HS-5 (cell line): ENCODE data around the gene FAXDC2.
"Not testable (repeated sequence)": the region's sequence is repeated elsewhere in the genome, so short reads cannot be mapped to it uniquely, and the experiment has no call there.

Experiments
- DNase-seq: peaks from one replicate; pipeline ENCODE4 v3.0.0-alpha.2; 2012; ENCODE audit warnings: low read depth

Gene FAXDC2

DNA sequence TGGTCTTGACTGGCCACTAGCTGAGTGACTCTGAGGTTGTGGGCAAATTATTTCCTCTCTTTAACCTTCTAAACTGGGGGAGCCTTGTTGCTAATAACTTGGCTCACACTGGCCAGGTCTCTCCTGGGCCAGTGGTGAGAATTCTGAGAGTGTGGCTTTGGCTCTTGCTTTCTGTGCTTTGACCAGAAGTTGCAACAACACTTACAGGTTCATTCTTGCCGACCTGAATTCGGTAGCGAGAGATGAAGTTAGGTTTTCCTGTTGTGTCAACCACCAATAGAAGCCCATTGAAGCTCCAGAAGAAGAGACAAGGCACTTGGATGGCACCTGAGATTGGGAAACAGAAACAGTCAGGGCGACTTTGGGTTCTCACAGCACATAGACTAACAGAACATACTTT, 19.8 kb downstream of the FAXDC2 start:
- no peak for DNase-seq

DNA sequence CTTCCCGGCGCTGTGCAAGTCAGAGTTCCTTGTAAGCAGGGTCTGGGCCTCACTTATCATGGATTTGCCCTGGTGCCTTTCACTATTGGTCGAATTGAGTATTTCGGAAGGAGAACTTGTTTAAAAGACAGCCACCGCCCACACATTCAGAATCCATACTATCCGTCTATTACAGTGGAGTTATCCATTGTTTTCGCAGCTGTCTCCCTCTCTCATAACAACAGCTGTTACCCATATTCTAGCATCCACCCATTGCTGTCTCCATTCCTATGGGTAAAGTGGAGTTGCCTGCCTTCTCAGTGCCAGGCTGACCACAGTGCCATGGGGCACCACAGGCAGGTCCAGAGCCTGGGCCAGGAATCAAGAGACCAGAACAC, 20.2 kb downstream of the FAXDC2 start:
- no peak for DNase-seq

DNA sequence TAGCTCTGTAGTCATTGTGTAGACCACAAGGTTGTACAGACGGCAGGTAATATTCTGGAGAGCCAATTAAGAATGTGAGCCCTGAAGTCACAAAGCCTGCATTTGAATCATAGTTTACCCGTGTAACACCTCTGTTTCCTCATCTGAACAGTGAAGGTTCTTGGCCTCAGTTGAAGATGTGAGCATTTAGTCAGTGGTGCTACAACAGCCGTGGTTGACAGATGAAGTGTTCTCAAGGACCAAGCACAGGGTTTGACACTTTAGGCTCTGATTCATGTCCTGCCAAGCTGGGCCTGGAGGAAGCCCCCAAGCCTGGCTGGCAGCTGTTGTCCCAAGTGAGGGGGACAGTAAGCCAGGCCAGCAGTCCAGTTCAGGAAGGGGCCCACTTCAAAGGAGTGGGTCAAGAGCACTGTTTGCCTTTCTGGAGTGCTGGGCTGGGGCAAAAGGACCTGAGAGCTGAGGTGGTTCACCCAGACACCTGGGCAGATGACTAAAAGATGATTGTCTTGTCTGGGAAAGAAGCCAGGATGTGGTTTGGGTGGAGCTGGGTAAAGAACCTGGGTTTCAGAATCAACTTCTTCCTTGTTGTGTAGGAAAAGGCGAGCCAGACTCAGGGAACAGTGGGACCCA, 20.7 kb downstream of the FAXDC2 start:
- peak; percentile 37 for DNase-seq

DNA sequence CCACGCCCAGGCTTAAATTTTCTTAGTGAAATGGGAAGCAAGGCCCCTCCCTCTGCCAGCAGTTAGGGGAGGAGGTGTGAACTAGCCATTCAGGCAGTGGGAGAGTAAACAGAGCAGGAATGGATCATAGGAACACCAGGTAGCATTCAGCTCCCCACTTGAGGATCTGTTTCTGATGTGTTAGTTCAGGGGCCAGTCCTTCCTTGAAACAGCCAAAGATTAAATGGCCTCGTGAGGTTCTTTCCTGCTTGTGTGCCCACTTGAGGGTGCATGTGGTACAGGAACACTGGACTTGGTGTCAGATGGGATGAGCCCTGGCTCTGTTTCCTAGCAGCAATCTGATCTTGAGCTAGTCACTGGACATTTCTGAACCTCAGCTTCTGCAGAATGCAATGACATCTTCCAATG, 21.2 kb downstream of the FAXDC2 start:
- no peak for DNase-seq

GRCh38 chr5:154824070-154824469, 26.3 kb downstream of the FAXDC2 start:
- no peak for DNase-seq

- DNase-seq = no peak
These were observed 26.8 kb downstream of the FAXDC2 start for GRCh38 chr5:154823605-154824004.

DNA sequence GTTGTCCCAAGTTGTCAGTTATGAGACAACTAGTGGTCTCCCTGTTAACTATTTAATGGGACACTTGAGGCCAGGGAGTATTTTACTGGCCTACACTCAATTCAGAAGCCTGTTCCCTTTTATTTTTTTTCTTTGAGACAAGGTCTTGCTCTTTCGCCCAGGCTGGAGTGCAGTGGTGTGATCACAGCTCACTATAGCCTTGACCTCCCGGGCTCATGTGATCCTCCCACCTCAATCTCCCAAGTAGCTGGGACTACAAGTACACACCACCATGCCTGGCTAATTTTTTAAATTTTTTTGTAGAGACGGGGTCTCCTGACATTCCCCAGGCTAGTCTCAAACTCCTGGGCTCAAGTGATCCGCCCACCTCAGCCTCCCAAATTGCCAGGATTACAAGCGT, 27.5 kb downstream of the FAXDC2 start:
- not testable (repeated sequence) for DNase-seq

- no peak for DNase-seq
These were observed 30.0 kb downstream of the FAXDC2 start for GRCh38 chr5:154820383-154820782.

DNA sequence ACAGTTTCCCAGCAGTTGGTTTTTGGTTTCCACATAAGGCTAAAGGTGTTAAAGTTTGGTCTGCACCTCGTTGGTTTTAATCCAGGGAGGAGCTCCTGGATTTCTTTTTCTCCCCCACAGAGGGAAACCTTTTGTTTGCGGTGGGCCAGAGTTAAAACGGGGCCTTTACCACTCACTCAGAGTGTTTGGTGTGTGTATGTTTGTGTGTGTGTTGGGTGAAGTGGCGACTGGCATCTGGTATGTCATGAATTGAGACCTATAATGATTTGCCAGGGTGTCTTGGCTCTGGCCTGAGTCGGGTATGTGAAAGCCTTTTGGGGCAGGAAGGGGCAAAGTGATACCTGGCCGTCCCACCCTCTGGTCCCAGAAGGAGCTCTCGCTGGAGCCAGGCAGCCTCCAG, 30.9 kb downstream of the FAXDC2 start:
- DNase-seq = no peak

DNA sequence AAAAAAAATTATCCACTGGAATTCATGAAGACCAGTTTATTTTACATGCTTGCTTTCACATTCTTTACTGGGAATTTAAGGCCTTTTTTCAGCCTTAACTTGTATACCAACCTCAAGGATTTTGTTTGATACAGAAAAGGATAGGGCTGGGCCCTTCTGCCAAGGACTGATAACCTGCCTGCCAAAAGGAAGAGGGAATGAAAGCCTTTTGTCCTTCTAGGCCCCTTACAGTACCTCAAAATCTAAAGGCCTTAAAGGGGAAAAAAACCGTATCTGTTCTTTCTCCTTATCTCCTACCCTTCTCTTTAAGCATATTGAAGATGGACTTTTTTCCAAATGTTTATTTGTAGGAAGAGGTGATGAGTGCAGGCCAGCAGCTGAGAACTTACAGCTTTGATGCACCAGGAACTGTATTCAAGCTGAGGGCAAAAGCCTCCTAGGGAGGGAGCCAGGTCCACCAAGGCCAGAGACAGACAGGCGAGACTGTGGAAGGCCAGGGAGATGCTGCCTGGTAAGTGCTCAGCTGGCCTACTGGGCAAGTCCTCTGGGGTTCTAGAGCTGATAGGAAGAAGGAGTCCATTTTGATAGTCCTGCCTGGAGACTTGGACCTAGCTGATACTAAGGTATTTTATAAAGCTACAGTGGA, 31.8 kb downstream of the FAXDC2 start:
- DNase-seq = no peak

GRCh38 chr5:154817815-154818214, 32.6 kb downstream of the FAXDC2 start:
- DNase-seq = no peak

DNA sequence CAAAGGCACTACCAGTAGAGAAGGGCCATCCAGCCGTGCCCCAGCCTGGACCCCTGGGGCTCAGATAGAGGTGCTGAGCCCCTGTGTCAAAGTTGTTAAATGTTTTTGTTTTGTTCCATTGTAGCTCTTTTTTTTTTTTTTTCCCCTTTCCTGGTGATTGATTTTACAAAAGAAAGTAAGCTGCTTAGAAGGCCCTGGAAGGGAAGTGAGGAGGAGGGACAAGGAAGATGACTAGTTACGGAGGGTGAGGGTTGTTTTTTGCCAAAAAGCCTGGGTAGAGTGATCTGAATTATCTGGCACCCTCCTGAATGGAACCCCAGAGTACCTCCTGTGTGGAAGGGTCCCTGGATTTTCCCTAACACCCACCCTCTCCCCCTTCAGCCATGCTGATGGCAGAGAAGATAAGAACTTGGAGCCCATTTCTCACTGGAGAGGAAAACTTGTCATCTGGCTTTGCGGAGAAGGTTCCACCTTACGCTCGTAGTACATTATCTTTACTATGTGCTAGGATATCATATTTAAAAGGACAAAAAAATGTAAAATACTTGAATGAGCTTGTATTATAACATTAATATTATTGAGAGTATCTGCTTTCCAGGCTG, 33.4 kb downstream of the FAXDC2 start:
- no peak for DNase-seq

DNA sequence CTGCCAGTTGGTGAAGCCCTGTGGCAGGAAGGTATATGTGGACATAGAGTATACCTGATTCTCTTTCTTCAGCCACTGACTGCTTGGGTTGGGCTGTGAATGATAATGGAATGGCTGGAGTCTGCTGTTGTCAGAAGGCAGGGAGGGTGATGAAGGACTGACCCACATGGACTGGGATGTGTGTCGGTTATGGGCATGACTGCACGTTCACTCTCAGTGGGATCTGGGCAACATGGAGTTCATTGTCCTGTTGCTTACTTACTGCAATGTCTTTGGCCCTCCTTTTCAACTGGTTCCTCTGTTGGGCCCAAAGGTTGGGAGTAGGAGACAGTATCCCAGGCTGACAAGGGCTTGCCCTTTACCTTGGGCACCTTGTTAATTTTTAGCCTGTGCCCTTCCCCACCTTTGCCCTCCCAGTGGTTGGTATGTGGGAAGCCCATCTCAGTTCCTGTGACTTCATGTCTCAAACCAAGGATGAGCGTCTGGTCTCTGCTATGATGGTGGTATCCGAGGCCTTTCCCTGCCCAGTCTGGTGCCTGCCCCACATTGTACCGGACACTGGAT, 34.6 kb downstream of the FAXDC2 start:
- no peak for DNase-seq

DNA sequence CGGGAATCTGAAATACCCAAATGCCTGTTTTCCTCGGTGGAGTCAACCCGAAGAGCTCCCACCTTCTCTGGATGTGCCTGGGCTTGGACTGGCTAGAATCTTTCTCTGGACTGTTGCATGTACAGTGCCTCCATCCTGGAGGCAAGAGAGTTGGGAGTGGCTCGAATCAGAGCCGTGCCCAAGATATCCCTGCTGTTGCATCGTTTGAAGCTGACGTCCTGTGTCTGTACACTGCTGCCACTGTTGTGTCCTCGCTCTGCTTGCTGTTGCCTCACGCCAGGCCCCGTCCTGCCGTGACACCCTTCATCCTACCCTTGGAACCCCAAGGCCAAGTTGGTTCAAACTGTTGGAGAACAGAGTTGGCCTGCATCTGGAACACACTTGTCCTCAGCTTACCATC, 35.4 kb downstream of the FAXDC2 start:
- no peak for DNase-seq

DNA sequence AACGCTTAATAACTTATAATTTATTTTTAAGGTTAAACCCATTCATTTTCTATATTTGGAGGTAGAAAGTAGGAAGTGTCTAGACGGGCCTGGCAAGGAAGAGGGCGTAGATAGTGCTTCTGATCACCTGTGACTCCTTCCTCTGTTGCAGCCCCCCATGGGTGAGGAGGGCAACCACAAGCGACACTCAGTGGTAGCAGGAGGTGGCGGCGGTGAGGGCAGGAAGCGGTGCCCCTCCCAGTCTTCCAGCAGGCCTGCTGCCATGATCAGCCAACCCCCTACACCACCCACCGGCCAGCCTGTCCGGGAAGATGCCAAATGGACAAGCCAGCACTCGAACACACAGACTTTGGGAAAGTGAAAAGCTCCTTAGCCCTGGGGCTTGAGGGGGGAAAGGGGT, 36.7 kb downstream of the FAXDC2 start:
- DNase-seq = no peak

GRCh38 chr5:154813158-154813557, 37.2 kb downstream of the FAXDC2 start:
- DNase-seq = no peak

GRCh38 chr5:154811653-154812465, 38.5 kb downstream of the FAXDC2 start:
- peak; percentile 26 for DNase-seq

DNA sequence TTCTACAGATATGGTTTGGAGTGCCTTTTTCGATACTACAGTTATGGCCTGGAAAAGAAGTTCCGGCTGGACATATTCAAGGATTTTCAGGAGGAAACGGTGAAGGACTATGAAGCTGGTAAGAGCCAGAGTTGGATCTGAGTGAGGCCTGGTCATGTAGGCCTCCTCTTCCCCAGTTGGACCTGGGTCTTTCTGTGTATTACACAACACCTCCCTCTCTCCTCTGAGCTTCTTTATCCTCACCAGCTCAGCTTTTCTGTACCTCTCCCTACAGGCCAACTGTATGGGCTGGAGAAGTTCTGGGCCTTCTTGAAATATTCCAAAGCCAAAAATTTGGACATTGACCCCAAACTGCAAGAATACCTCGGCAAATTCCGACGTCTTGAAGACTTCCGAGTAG, 39.2 kb downstream of the FAXDC2 start:
- no peak for DNase-seq

DNA sequence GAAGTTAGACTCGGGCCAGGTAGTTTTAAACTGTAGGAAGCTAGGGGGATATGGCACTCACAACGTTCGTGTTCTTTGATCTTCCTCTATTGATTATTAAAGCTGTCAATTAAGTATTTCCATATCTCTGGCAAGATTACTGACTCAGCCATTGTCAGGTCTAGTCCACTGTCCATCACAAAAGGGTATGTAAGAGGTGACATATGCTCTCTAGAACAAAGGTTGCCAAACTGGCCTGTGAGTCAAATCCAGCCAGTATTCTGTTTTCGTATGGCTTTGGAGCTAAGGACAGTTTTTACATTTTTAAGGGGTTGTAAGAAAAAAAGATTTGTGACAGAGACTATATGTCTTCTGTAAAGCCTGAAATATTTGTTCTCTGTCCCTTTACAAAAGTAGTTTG, 44.2 kb downstream of the FAXDC2 start:
- no peak for DNase-seq

GRCh38 chr5:154802050-154802449, 48.4 kb downstream of the FAXDC2 start:
- DNase-seq = no peak

DNA sequence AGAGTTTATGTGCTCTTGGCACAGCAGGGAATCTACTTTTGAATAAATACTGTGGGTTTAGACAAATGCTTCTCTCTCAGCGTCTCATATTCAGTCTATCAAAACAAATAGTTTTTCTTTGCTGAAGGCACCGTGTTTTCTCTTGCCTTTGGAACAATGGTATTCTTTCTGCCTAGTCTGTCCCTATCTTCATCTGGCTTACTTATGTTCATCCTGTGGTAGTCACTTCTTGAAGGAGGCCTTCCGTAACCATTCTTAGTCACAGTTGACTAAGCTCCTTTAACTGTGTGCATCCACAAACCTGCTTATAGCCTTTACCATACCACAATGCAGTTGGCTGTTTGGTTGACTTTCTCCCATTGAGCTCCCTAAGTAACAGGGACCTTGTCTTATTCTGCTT, 49.3 kb downstream of the FAXDC2 start:
- no peak for DNase-seq

DNA sequence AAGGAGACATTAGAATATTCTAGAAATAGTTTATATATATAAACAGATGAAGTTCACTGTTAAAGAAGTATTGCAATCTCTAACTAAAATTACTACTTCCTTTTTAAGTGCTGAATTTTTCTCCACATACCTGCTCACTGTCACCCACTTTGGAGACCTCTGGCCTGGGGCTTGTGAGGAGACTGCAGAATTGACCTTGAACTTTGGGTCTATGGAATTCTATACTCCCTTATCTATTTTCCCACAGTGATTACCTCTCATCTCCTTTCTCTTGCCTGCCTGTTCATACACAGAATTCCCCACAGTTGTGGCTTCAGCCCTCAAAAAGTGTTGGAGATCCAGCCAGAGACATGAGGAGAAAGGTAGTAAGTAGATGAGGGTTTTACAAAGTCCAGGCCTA, 49.8 kb downstream of the FAXDC2 start:
- no peak for DNase-seq

DNA sequence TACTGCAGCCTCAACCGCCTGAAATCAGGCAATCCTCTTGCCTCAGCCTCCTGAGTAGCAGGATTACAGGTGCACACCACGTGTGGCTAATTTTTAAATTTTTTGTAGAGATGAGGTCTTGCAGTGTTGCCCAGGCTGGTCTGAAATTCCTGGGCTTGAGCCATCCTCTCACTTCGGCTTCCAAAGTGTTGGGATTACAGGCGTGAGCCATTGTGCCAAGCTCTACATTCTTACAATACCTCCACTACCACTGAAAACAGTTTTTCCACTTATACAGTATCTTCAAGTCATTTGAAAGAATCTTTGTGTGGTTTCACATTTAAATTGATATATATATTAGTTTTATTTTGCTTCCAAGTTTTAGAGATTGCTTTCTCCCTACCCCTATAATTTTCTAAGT, 52.6 kb downstream of the FAXDC2 start:
- no peak for DNase-seq
